A673 (cell line): Measurements from ENCODE around the gene PYCR2.

Experiments
- CTCF ChIP-seq: fragments of 300-800, 200-600 bp; sonication (generic); conservative IDR thresholded peaks from 2 replicates; pipeline ENCODE4 v1.5.1; 2017; ENCODE audit warnings: low read depth, mild to moderate bottlenecking, antibody characterized with exemption, low read length, moderate library complexity, mixed read lengths
- EZH2 ChIP-seq: fragments of 200-600 bp; sonication (generic); IDR thresholded peaks from 2 replicates; pipeline ENCODE4 v1.6.1; 2017; ENCODE audit warnings: borderline replicate concordance, low read depth, mild to moderate bottlenecking, mixed read lengths, antibody characterized with exemption, low read length; ENCODE audit not compliant: poor library complexity, severe bottlenecking

- TF ChIP-seq CTCF: no peak
- TF ChIP-seq EZH2: no peak
Observed at GRCh38 chr1:225908773-225909172, 15.3 kb downstream of the PYCR2 start.
